Activated CD8-positive, alpha-beta T cell treated with anti-CD3 and anti-CD28 coated beads for 36 hours (primary cell): Measurements from ENCODE around the gene APBB2. TPM values are rescaled to one million over a fixed set of nuclear protein-coding genes. Genes with fewer than 3 reads are reported as not detected.

Experiments used
- ATAC-seq: fragments of 200-7000 bp; cut with Tn5 transposase; one replicate; pipeline ENCODE4 v1.10.0; 2021; ENCODE audit warnings: mild to moderate bottlenecking, moderate library complexity
- CTCF ChIA-PET: fragments of 350-600 bp; sonication (Branson Sonifier 250); formaldehyde crosslinking; loops from one replicate; lab custom pipeline; 2021; ENCODE audit warnings: antibody characterized with exemption; lab: Charles Lee
- POLR2A ChIA-PET: fragments of 350-600 bp; sonication (Branson Sonifier 250); formaldehyde crosslinking; loops from one replicate; lab custom pipeline; 2021; ENCODE audit warnings: antibody characterized with exemption; lab: Charles Lee
- DNase-seq: peaks from one replicate; pipeline ENCODE4 v3.0.0-alpha.2; 2020
- H3K27ac Mint-ChIP-seq: one replicate; pipeline ENCODE4 v1.8.0; 2021; ENCODE audit warnings: mild to moderate bottlenecking, mixed read lengths
- H3K27me3 Mint-ChIP-seq: one replicate; pipeline ENCODE4 v1.8.0; 2021; ENCODE audit warnings: mixed read lengths
- H3K36me3 Mint-ChIP-seq: one replicate; pipeline ENCODE4 v1.8.0; 2021; ENCODE audit warnings: low read depth, mixed read lengths
- H3K4me1 Mint-ChIP-seq: one replicate; pipeline ENCODE4 v1.8.0; 2021; ENCODE audit warnings: low read depth, mixed read lengths
- H3K4me3 Mint-ChIP-seq: one replicate; pipeline ENCODE4 v1.8.0; 2021; ENCODE audit warnings: mild to moderate bottlenecking, moderate library complexity, mixed read lengths
- H3K9me3 Mint-ChIP-seq: one replicate; pipeline ENCODE4 v1.8.0; 2021; ENCODE audit warnings: mixed read lengths
- CTCF ChIP-seq: fragments of 200-600 bp; IDR thresholded peaks from one replicate; pipeline ENCODE4 v1.8.0; 2022; ENCODE audit warnings: antibody characterized with exemption, mild to moderate bottlenecking
- intact Hi-C: fragments of 100-400 bp; cut with micrococcal nuclease; formaldehyde crosslinking; loops from one replicate; pipeline ENCODE4 v1.10.0; 2022
- total RNA-seq, 2 experiments: library from RNA; stranded (reverse); gene quantifications; one replicate each; pipeline ENCODE4 v1.2.3, GENCODE V29; 2021

The APBB2 gene
- total RNA-seq, 2 experiments from 2014 or later, result 0.89 to 2.3 TPM

GRCh38 chr4:40875507-40876150 lies 338.7 kb downstream of the APBB2 start:
- ChIA-PET CTCF (interaction anchor here (1.2 to 2.1 kb wide), 4 partner anchors 11 to 35 kb away, joined by 4 to 6 read pairs (median 5); no protein-coding TSS in a partner anchor), POLR2A (no interaction called here)
- H3K4me3 Mint-ChIP-seq, result no peak overlapping the region
- H3K27me3 Mint-ChIP-seq, result peaks cover 4% of the 10 kb centered on the region
- DNase-seq (no peak), ATAC-seq (no peak)
- no peaks in the 10 kb centered on the region for H3K9me3 Mint-ChIP-seq
- no peak for TF ChIP-seq CTCF
- intact Hi-C loops, result no loop called here
- H3K36me3 Mint-ChIP-seq, result no peaks in the 10 kb centered on the region
- H3K27ac Mint-ChIP-seq, result no peak overlapping the region
- H3K4me1 Mint-ChIP-seq, result no peaks in the 10 kb centered on the region

GRCh38 chr4:40874901-40875300 lies 339.4 kb downstream of the APBB2 start:
- no peak for DNase-seq
- POLR2A ChIA-PET, result no interaction called here
- no peak for ATAC-seq
- Mint-ChIP-seq H3K9me3 (no peaks in the 10 kb centered on the region), H3K36me3 (no peaks in the 10 kb centered on the region), H3K4me1 (no peaks in the 10 kb centered on the region), H3K27me3 (no peaks in the 10 kb centered on the region), H3K27ac (no peak overlapping the region), H3K4me3 (no peak overlapping the region)
- no peak for TF ChIP-seq CTCF
- intact Hi-C loops, result no loop called here
- CTCF ChIA-PET, result interaction anchor here (1.0 to 2.1 kb wide), 5 partner anchors 10 to 50 kb away, joined by 3 to 6 read pairs (median 4); no protein-coding TSS in a partner anchor

GRCh38 chr4:40874331-40874730 lies 340.0 kb downstream of the APBB2 start:
- DNase-seq (no peak), ATAC-seq (no peak)
- Mint-ChIP-seq H3K4me1 (no peaks in the 10 kb centered on the region), H3K4me3 (no peak overlapping the region), H3K36me3 (no peaks in the 10 kb centered on the region), H3K9me3 (no peaks in the 10 kb centered on the region), H3K27me3 (no peaks in the 10 kb centered on the region), H3K27ac (no peak overlapping the region)
- intact Hi-C loops, result no loop called here
- ChIA-PET POLR2A (no interaction called here), CTCF (interaction anchor here (0.7 to 2.1 kb wide), 4 partner anchors 31 to 312 kb away, joined by 3 to 6 read pairs (median 4); no protein-coding TSS in a partner anchor)
- no peak for TF ChIP-seq CTCF

GRCh38 chr4:40871695-40872250 lies 342.6 kb downstream of the APBB2 start:
- no peaks in the 10 kb centered on the region for H3K4me1 Mint-ChIP-seq
- no peak for DNase-seq
- H3K27ac Mint-ChIP-seq, result no peak overlapping the region
- H3K9me3 Mint-ChIP-seq, result no peaks in the 10 kb centered on the region
- no peaks in the 10 kb centered on the region for H3K36me3 Mint-ChIP-seq
- ChIA-PET POLR2A (no interaction called here), CTCF (no interaction called here)
- TF ChIP-seq CTCF, result no peak
- no peak overlapping the region for H3K4me3 Mint-ChIP-seq
- no peak for ATAC-seq
- no peaks in the 10 kb centered on the region for H3K27me3 Mint-ChIP-seq
- intact Hi-C loops, result no loop called here

- H3K27ac Mint-ChIP-seq, result no peak overlapping the region
- CTCF ChIA-PET, result interaction anchor here (0.6 kb wide), 1 partner anchor 23 kb away, joined by 3 read pairs; no protein-coding TSS in a partner anchor
- POLR2A ChIA-PET, result interaction anchor here (0.6 kb wide), 1 partner anchor 1295 kb away, joined by 3 read pairs; no protein-coding TSS in a partner anchor
These were observed 344.2 kb downstream of the APBB2 start for GRCh38 chr4:40870150-40870549.

More at GRCh38 chr4:40870150-40870549, 344.2 kb downstream of the APBB2 start:
- ATAC-seq, result no peak
- Mint-ChIP-seq H3K4me1 (no peaks in the 10 kb centered on the region), H3K36me3 (no peaks in the 10 kb centered on the region), H3K9me3 (no peaks in the 10 kb centered on the region), H3K27me3 (no peaks in the 10 kb centered on the region), H3K4me3 (no peak overlapping the region)
- no peak for TF ChIP-seq CTCF
- intact Hi-C loops, result no loop called here
- DNase-seq, result no peak
